ENCODE measurements around the gene SLIT3.

SLIT3 gene

GRCh38 chr5:168859471-168859870 is 441.5 kb downstream of the SLIT3 start:
- no peak for DNase-seq (ENCODE audit: low read depth)

GRCh38 chr5:168858994-168859393 is 441.9 kb downstream of the SLIT3 start:
- no peak for DNase-seq (ENCODE audit: low read depth)

- no peak for DNase-seq (ENCODE audit: low read depth)
These were observed 442.6 kb downstream of the SLIT3 start for GRCh38 chr5:168858371-168858770.

GRCh38 chr5:168853972-168854371 is 447.0 kb downstream of the SLIT3 start:
- DNase-seq (ENCODE audit: low read depth) = no peak

GRCh38 chr5:168852329-168852728 is 448.6 kb downstream of the SLIT3 start:
- no peak for DNase-seq (ENCODE audit: low read depth)

GRCh38 chr5:168851902-168852321 is 449.0 kb downstream of the SLIT3 start:
- DNase-seq (ENCODE audit: low read depth) = no peak

- no peak for DNase-seq (ENCODE audit: low read depth)
These were observed 450.3 kb downstream of the SLIT3 start for GRCh38 chr5:168850683-168851082.

GRCh38 chr5:168848569-168848968 is 452.4 kb downstream of the SLIT3 start:
- no peak for DNase-seq (ENCODE audit: low read depth)

GRCh38 chr5:168847511-168848073 is 453.3 kb downstream of the SLIT3 start:
- DNase-seq (ENCODE audit: low read depth) = no peak

GRCh38 chr5:168844922-168845296 is 456.0 kb downstream of the SLIT3 start:
- DNase-seq (ENCODE audit: low read depth) = no peak

- DNase-seq (ENCODE audit: low read depth) = no peak
These were observed 456.7 kb downstream of the SLIT3 start for GRCh38 chr5:168844016-168844921.

GRCh38 chr5:168843277-168844015 is 457.5 kb downstream of the SLIT3 start:
- no peak for DNase-seq (ENCODE audit: low read depth)

GRCh38 chr5:168842571-168843205 is 458.3 kb downstream of the SLIT3 start:
- no peak for DNase-seq (ENCODE audit: low read depth)

GRCh38 chr5:168837852-168838251 is 463.1 kb downstream of the SLIT3 start:
- no peak for DNase-seq (ENCODE audit: low read depth)

GRCh38 chr5:168836603-168837231 is 464.2 kb downstream of the SLIT3 start:
- no peak for DNase-seq (ENCODE audit: low read depth)

- no peak for DNase-seq (ENCODE audit: low read depth)
These were observed 467.0 kb downstream of the SLIT3 start for GRCh38 chr5:168833936-168834335.

- no peak for DNase-seq (ENCODE audit: low read depth)
These were observed 467.6 kb downstream of the SLIT3 start for GRCh38 chr5:168833383-168833782.

GRCh38 chr5:168832308-168832707 is 468.6 kb downstream of the SLIT3 start:
- DNase-seq (ENCODE audit: low read depth) = no peak

GRCh38 chr5:168831383-168831782 is 469.6 kb downstream of the SLIT3 start:
- no peak for DNase-seq (ENCODE audit: low read depth)

GRCh38 chr5:168830833-168831232 is 470.1 kb downstream of the SLIT3 start:
- no peak for DNase-seq (ENCODE audit: low read depth)

- DNase-seq (ENCODE audit: low read depth) = no peak
These were observed 471.0 kb downstream of the SLIT3 start for GRCh38 chr5:168829922-168830417.

- DNase-seq (ENCODE audit: low read depth) = no peak
These were observed 471.9 kb downstream of the SLIT3 start for GRCh38 chr5:168829044-168829443.
